HFF-Myc (cell line): ENCODE results near the gene FDCSP.

Source experiments
- DNase-seq: peaks from one replicate; pipeline ENCODE4 v3.0.0-alpha.2; 2011; ENCODE audit warnings: low read depth; ENCODE audit errors: extremely low read depth
- H3K4me3 ChIP-seq: replicated peaks from 2 replicates; pipeline ENCODE4 v1.5.1; 2011; ENCODE audit warnings: low read depth, mild to moderate bottlenecking, control low read depth, low read length
- TF ChIP-seq, protein P1 (sequence below): IDR thresholded peaks from 2 replicates; pipeline ENCODE4 v1.5.1; 2012; ENCODE audit warnings: mild to moderate bottlenecking, low read depth, low read length, control low read depth; ENCODE audit errors: missing control alignments

FDCSP gene

DNA sequence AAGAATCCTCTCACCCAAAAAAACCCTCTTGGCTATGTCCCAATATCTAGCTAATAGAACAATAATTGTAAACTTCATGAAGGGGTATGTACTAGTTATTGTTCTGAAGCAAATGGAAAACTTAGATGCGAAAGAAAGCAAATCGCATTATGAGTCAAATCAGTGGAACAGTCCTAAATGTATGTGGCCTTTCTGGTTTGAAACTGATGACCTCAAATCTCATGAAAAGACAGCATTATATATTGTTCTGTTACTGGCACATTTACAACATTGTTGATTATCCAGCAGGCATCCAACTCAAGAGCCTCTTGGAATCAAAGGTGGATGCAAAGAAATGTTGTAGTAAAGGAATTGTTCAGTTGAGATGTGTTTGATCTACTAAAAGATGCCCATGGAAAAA is 51.2 kb downstream of the FDCSP start:
- no peak for DNase-seq
- TF ChIP-seq, protein P1, sequence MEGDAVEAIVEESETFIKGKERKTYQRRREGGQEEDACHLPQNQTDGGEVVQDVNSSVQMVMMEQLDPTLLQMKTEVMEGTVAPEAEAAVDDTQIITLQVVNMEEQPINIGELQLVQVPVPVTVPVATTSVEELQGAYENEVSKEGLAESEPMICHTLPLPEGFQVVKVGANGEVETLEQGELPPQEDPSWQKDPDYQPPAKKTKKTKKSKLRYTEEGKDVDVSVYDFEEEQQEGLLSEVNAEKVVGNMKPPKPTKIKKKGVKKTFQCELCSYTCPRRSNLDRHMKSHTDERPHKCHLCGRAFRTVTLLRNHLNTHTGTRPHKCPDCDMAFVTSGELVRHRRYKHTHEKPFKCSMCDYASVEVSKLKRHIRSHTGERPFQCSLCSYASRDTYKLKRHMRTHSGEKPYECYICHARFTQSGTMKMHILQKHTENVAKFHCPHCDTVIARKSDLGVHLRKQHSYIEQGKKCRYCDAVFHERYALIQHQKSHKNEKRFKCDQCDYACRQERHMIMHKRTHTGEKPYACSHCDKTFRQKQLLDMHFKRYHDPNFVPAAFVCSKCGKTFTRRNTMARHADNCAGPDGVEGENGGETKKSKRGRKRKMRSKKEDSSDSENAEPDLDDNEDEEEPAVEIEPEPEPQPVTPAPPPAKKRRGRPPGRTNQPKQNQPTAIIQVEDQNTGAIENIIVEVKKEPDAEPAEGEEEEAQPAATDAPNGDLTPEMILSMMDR, result no peak
- H3K4me3 ChIP-seq, result no peak overlapping the region

DNA sequence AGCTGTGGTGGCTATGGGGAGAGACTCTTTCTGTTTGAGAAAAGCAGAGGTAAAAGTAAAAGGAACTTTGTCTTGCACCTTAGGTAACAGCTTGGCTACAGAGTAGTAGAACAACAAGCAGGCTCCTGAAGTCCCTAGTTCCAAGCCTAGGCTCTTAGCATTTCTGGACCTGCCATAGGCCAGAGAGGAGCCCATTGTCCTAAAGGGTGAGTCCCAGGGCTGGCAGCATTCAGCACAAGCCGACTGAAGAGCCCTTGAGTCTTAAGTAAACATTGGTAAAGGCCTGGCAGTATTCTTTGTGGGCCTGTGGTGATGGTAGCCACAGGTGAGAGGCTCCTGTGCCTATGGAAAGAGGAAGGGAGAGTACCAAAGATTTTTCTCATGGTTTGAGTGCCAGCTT is 54.6 kb downstream of the FDCSP start:
- H3K4me3 ChIP-seq, result no peak overlapping the region
- DNase-seq, result no peak
- TF ChIP-seq, protein P1, result no peak
